Sigmoid colon (tissue), 7 donors: Measurements from ENCODE around the gene TTI1. TPM values are rescaled to one million over a fixed set of nuclear protein-coding genes. Genes with fewer than 3 reads are reported as not detected.
A peak's percentile ranks its signal among the peaks of the same experiment; 100 is the strongest.

Experiments used
- DNase-seq: peaks from one replicate; pipeline ENCODE4 v3.0.0-alpha.2; 2019
- H3K27ac ChIP-seq, 4 donors: fragments of 200-600 bp; sonication (generic); one replicate each; pipeline ENCODE4 v1.5.1; 2016 to 2019; ENCODE audit warnings: mild to moderate bottlenecking in 1 of 4
- H3K27me3 ChIP-seq, 3 donors: fragments of 200-600 bp; sonication (generic); one replicate each; pipeline ENCODE4 v1.5.1; 2019; ENCODE audit warnings: mild to moderate bottlenecking in 1 of 3
- H3K36me3 ChIP-seq, 4 donors: fragments of 200-600 bp; sonication (generic); one replicate each; pipeline ENCODE4 v1.5.1; 2016 to 2019
- H3K4me1 ChIP-seq, 4 donors: fragments of 200-600 bp; sonication (generic); one replicate each; pipeline ENCODE4 v1.5.1; 2017 to 2019
- H3K4me3 ChIP-seq, 4 donors: fragments of 200-600 bp; sonication (generic); one replicate each; pipeline ENCODE4 v1.5.1; 2017 to 2019; ENCODE audit warnings: mild to moderate bottlenecking in 2 of 4, moderate library complexity in 1 of 4
- H3K9me3 ChIP-seq, 4 donors: fragments of 200-600 bp in 3 of 4; sonication (generic) in 3 of 4; one replicate each; pipeline versions ENCODE4 v1.5.1 to v1.6.1; 2013 to 2019
- CTCF ChIP-seq, 4 experiments: fragments of 450-650 bp in 3 of 4; fragments of 200-600 bp in 1 of 4; IDR thresholded peaks; one replicate each; pipeline ENCODE4 v1.5.1; 2016 to 2019; ENCODE audit warnings: antibody characterized with exemption in 4 of 4, mild to moderate bottlenecking in 3 of 4, moderate library complexity in 2 of 4
- EP300 ChIP-seq, 4 donors: sonication (generic); formaldehyde crosslinking; IDR thresholded peaks; one replicate each; pipeline ENCODE4 v1.6.1; 2017; ENCODE audit warnings: antibody characterized with exemption in 4 of 4
- POLR2A ChIP-seq, 2 donors: fragments of 450-650 bp; IDR thresholded peaks; one replicate each; pipeline ENCODE4 v1.6.1; 2016; ENCODE audit warnings: antibody characterized with exemption in 2 of 2, mild to moderate bottlenecking in 2 of 2, moderate library complexity in 2 of 2
- POLR2AphosphoS5 ChIP-seq, 4 donors: sonication (generic); formaldehyde crosslinking; IDR thresholded peaks; one replicate each; pipeline ENCODE4 v1.6.1; 2017; ENCODE audit warnings: antibody characterized with exemption in 4 of 4
- WGBS, 2 donors: extraction: QIAGEN DNeasy Blood & Tissue Kit; methylation state at CpG; one replicate each; pipeline ENCODE4 v1.1.7; 2013; 5-methylcytosine and 5-hydroxymethylcytosine counted together
- intact Hi-C: fragments of 100-400 bp; cut with DNase I; formaldehyde crosslinking; loops from one replicate; pipeline ENCODE4 v1.15.1; 2023
- polyA plus RNA-seq, 3 donors: library from polyadenylated mRNA; stranded (reverse); fragments of 200-250 nt; gene quantifications; one replicate each; pipeline ENCODE4 v1.2.3, GENCODE V29; 2013
- total RNA-seq, 4 donors: library from RNA; depleted of rRNA; stranded (reverse); fragments of >200 nt; gene quantifications; one replicate each; pipeline ENCODE4 v1.1.0, GENCODE V29; 2016
- donor health status: healthy with polysubstance abuse.
- donor health status: Bipolar disorder and iron deficiency.
- donor health status: healthy.

Gene TTI1
- total and polyA plus RNA-seq, 7 donors: 2.4 to 11.7 (median 10.5) TPM

- Histone ChIP-seq H3K4me3 (no peak overlapping the region), H3K27me3 (no peaks in the 10 kb centered on the region), H3K9me3 (no peaks in the 10 kb centered on the region), H3K36me3 (peaks cover 0 to 67% (median 7%) of the 10 kb centered on the region in 4 donors), H3K4me1 (peaks cover 0 to 13% (median 10%) of the 10 kb centered on the region in 4 donors), H3K27ac (no peak overlapping the region)
- WGBS, 2 donors: 69 to 77% methylated on average over 2 of the region's 2 CpGs
- intact Hi-C loops: no loop called here
- DNase-seq: no peak
- TF ChIP-seq EP300 (IDR thresholded peaks at IDR 0.05): no peak
- TF ChIP-seq POLR2A (IDR thresholded peaks at IDR 0.05): no peak
- no peak for TF ChIP-seq CTCF (IDR thresholded peaks at IDR 0.05)
- no peak for TF ChIP-seq POLR2AphosphoS5 (IDR thresholded peaks at IDR 0.05)
These were observed 19.6 kb upstream of the TTI1 start for GRCh38 chr20:38052870-38053269.

GRCh38 chr20:38050686-38051085 is 17.4 kb upstream of the TTI1 start:
- TF ChIP-seq CTCF (IDR thresholded peaks at IDR 0.05) (no peak), POLR2AphosphoS5 (IDR thresholded peaks at IDR 0.05) (no peak), EP300 (IDR thresholded peaks at IDR 0.05) (no peak), POLR2A (IDR thresholded peaks at IDR 0.05) (no peak)
- Histone ChIP-seq H3K27me3 (no peaks in the 10 kb centered on the region), H3K27ac (no peak overlapping the region), H3K36me3 (peaks cover 0 to 52% (median 7%) of the 10 kb centered on the region in 4 donors), H3K9me3 (no peaks in the 10 kb centered on the region), H3K4me3 (no peak overlapping the region), H3K4me1 (peaks cover 0 to 17% (median 11%) of the 10 kb centered on the region in 4 donors)
- 79 to 86% methylated on average over 1 of the region's 1 CpG for WGBS, 2 donors
- DNase-seq: no peak
- intact Hi-C loops: no loop called here

GRCh38 chr20:38049800-38050199 is 16.5 kb upstream of the TTI1 start:
- Histone ChIP-seq H3K9me3 (no peaks in the 10 kb centered on the region), H3K27me3 (no peaks in the 10 kb centered on the region), H3K27ac (peak overlapping the region in 1 of 4 donors; percentile 1), H3K4me1 (peaks cover 0 to 17% (median 11%) of the 10 kb centered on the region in 4 donors), H3K36me3 (peaks cover 0 to 53% (median 7%) of the 10 kb centered on the region in 4 donors), H3K4me3 (no peak overlapping the region)
- TF ChIP-seq POLR2AphosphoS5 (IDR thresholded peaks at IDR 0.05): no peak
- TF ChIP-seq POLR2A (IDR thresholded peaks at IDR 0.05): no peak
- no peak for TF ChIP-seq CTCF (IDR thresholded peaks at IDR 0.05)
- no peak for TF ChIP-seq EP300 (IDR thresholded peaks at IDR 0.05)
- DNase-seq: no peak
- 71 to 79% methylated on average over 3 of the region's 3 CpGs for WGBS, 2 donors
- intact Hi-C loops: no loop called here

- no peak for DNase-seq
- H3K27ac ChIP-seq: peak overlapping the region in 1 of 4 donors; percentile 1
- no peaks in the 10 kb centered on the region for H3K27me3 ChIP-seq
- H3K36me3 ChIP-seq: peaks cover 4 to 75% (median 13%) of the 10 kb centered on the region in 4 donors
- peaks cover 0 to 24% (median 16%) of the 10 kb centered on the region in 4 donors for H3K4me1 ChIP-seq
- intact Hi-C loops: no loop called here
- H3K9me3 ChIP-seq: no peaks in the 10 kb centered on the region
- 75 to 77% methylated on average over 4 of the region's 4 CpGs for WGBS, 2 donors
- H3K4me3 ChIP-seq: no peak overlapping the region
- TF ChIP-seq POLR2AphosphoS5 (IDR thresholded peaks at IDR 0.05) (no peak), EP300 (IDR thresholded peaks at IDR 0.05) (no peak), POLR2A (IDR thresholded peaks at IDR 0.05) (no peak), CTCF (IDR thresholded peaks at IDR 0.05) (no peak)
These were observed 13.3 kb upstream of the TTI1 start for GRCh38 chr20:38046572-38046971.

- Histone ChIP-seq H3K4me1 (peaks cover 0 to 15% (median 7%) of the 10 kb centered on the region in 4 donors), H3K4me3 (no peak overlapping the region), H3K36me3 (peaks cover 4 to 74% (median 15%) of the 10 kb centered on the region in 4 donors), H3K27ac (no peak overlapping the region), H3K27me3 (no peaks in the 10 kb centered on the region), H3K9me3 (no peaks in the 10 kb centered on the region)
- no peak for TF ChIP-seq POLR2AphosphoS5 (IDR thresholded peaks at IDR 0.05)
- 62 to 88% methylated on average over 3 of the region's 3 CpGs for WGBS, 2 donors
- no peak for DNase-seq
- intact Hi-C loops: no loop called here
These were observed 11.4 kb upstream of the TTI1 start for GRCh38 chr20:38044685-38045084.
